ENCODE results near the gene NPFFR1. TPM values are rescaled to one million over a fixed set of nuclear protein-coding genes. Genes with fewer than 3 reads are reported as not detected.

Gene NPFFR1
- total RNA-seq, 4 donors from 2014 or later, result not detected

- 93% methylated on average over 7 of the region's 7 CpGs for WGBS
Observed at GRCh38 chr10:70289739-70290138, 5.9 kb upstream of the NPFFR1 start.

GRCh38 chr10:70286616-70287015, 2.8 kb upstream of the NPFFR1 start:
- Histone ChIP-seq H3K27ac (replicated peaks in 1 of 4) (no peak overlapping the region), H3K4me3 (no peak overlapping the region), H3K4me1 (peaks cover 5 to 11% (median 9%) of the 10 kb centered on the region in 4 donors), H3K27me3 (peaks cover 6 to 72% (median 24%) of the 10 kb centered on the region in 4 donors), H3K36me3 (no peaks in the 10 kb centered on the region), H3K9me3 (no peaks in the 10 kb centered on the region)
- DNase-seq (ENCODE audit: extremely low spot score), result no peak
- intact Hi-C loops (cut with DNase I), result no loop called here
- TF ChIP-seq, protein P1, sequence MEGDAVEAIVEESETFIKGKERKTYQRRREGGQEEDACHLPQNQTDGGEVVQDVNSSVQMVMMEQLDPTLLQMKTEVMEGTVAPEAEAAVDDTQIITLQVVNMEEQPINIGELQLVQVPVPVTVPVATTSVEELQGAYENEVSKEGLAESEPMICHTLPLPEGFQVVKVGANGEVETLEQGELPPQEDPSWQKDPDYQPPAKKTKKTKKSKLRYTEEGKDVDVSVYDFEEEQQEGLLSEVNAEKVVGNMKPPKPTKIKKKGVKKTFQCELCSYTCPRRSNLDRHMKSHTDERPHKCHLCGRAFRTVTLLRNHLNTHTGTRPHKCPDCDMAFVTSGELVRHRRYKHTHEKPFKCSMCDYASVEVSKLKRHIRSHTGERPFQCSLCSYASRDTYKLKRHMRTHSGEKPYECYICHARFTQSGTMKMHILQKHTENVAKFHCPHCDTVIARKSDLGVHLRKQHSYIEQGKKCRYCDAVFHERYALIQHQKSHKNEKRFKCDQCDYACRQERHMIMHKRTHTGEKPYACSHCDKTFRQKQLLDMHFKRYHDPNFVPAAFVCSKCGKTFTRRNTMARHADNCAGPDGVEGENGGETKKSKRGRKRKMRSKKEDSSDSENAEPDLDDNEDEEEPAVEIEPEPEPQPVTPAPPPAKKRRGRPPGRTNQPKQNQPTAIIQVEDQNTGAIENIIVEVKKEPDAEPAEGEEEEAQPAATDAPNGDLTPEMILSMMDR (IDR thresholded peaks at IDR 0.05), result no peak
- TF ChIP-seq EP300 (IDR thresholded peaks at IDR 0.05) (no peak), POLR2AphosphoS5 (IDR thresholded peaks at IDR 0.05) (no peak), POLR2A (IDR thresholded peaks at IDR 0.05; ENCODE audit: low read depth) (no peak)
- 94% methylated on average over 6 of the region's 6 CpGs for WGBS

More at GRCh38 chr10:70289739-70290138, 5.9 kb upstream of the NPFFR1 start:
- TF ChIP-seq POLR2AphosphoS5 (IDR thresholded peaks at IDR 0.05) (no peak), EP300 (IDR thresholded peaks at IDR 0.05) (no peak), POLR2A (IDR thresholded peaks at IDR 0.05; ENCODE audit: low read depth) (no peak)
- TF ChIP-seq, protein P1 (IDR thresholded peaks at IDR 0.05), result no peak
- Histone ChIP-seq H3K9me3 (no peaks in the 10 kb centered on the region), H3K27me3 (peaks cover 0 to 51% (median 9%) of the 10 kb centered on the region in 4 donors), H3K36me3 (no peaks in the 10 kb centered on the region), H3K4me1 (no peaks in the 10 kb centered on the region), H3K27ac (replicated peaks in 1 of 4) (no peak overlapping the region), H3K4me3 (no peak overlapping the region)
- no peak for DNase-seq (ENCODE audit: extremely low spot score)
- intact Hi-C loops (cut with DNase I), result no loop called here

GRCh38 chr10:70285476-70285831, 1.6 kb upstream of the NPFFR1 start:
- H3K9me3 ChIP-seq, result no peaks in the 10 kb centered on the region
- peaks cover 6 to 65% (median 24%) of the 10 kb centered on the region in 4 donors for H3K27me3 ChIP-seq
- H3K27ac ChIP-seq (replicated peaks in 1 of 4), result no peak overlapping the region
- 100% methylated on average over 2 of the region's 2 CpGs for WGBS
- no peak overlapping the region for H3K4me3 ChIP-seq
- no peak for DNase-seq (ENCODE audit: extremely low spot score)
- H3K36me3 ChIP-seq, result no peaks in the 10 kb centered on the region
- no peak for TF ChIP-seq EP300 (IDR thresholded peaks at IDR 0.05)
- TF ChIP-seq, protein P1 (IDR thresholded peaks at IDR 0.05), result no peak
- peaks cover 5 to 11% (median 9%) of the 10 kb centered on the region in 4 donors for H3K4me1 ChIP-seq
- intact Hi-C loops (cut with DNase I), result no loop called here

- no peak overlapping the region for H3K27ac ChIP-seq (replicated peaks in 1 of 4)
- no peak overlapping the region for H3K4me3 ChIP-seq
- no peaks in the 10 kb centered on the region for H3K9me3 ChIP-seq
- DNase-seq (ENCODE audit: extremely low spot score), result no peak
- H3K36me3 ChIP-seq, result no peaks in the 10 kb centered on the region
- intact Hi-C loops (cut with DNase I), result no loop called here
- 65% methylated on average over 4 of the region's 4 CpGs for WGBS
- no peak for TF ChIP-seq EP300 (IDR thresholded peaks at IDR 0.05)
- H3K4me1 ChIP-seq, result peaks cover 5 to 11% (median 9%) of the 10 kb centered on the region in 4 donors
- peaks cover 6 to 65% (median 24%) of the 10 kb centered on the region in 4 donors for H3K27me3 ChIP-seq
Observed at GRCh38 chr10:70284542-70285475, 1.0 kb upstream of the NPFFR1 start.

DNA sequence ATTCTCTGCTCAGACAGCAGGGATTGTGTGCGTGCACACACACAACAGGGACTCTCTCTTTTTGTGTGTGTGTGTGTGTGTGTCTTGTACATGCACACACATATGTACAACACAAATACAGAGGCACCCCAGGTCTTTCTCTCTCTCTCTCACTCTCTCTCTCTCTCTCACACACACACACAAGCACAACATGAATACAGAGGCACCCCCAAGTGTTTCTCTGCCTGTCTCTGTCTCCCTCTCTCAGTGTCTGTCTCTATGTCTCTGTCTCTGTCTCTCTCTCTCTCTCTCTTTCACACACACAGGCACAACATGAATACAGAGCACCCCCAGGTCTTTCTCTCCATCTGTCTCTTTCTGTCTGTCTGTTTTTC, 746 bp downstream of the NPFFR1 start:
- WGBS, result 90% methylated on average over 1 of the region's 1 CpG
- intact Hi-C loops (cut with DNase I), result no loop called here
- H3K4me3 ChIP-seq, result no peak overlapping the region

More for the DNA sequence above, 746 bp downstream of the NPFFR1 start:
- DNase-seq (ENCODE audit: extremely low spot score), result no peak
- TF ChIP-seq EP300 (IDR thresholded peaks at IDR 0.05) (no peak), POLR2A (IDR thresholded peaks at IDR 0.05; ENCODE audit: low read depth) (no peak), POLR2AphosphoS5 (IDR thresholded peaks at IDR 0.05) (no peak)
- TF ChIP-seq, protein P1 (IDR thresholded peaks at IDR 0.05), result no peak
- Histone ChIP-seq H3K27ac (replicated peaks in 1 of 4) (no peak overlapping the region), H3K36me3 (no peaks in the 10 kb centered on the region), H3K4me1 (peaks cover 5 to 11% (median 9%) of the 10 kb centered on the region in 4 donors), H3K27me3 (peaks cover 6 to 57% (median 24%) of the 10 kb centered on the region in 4 donors), H3K9me3 (no peaks in the 10 kb centered on the region)

Data from esophagus muscularis mucosa (tissue), 4 donors.